H7 (cell line): ENCODE results near the gene ATXN2L. TPM values are rescaled to one million over a fixed set of nuclear protein-coding genes. Genes with fewer than 3 reads are reported as not detected.

Experiments used
- DNase-seq: peaks from one replicate; pipeline ENCODE4 v3.0.0; 2012
- H3K27me3 ChIP-seq: 2 replicates; pipeline ENCODE4 v1.6.0; 2011; ENCODE audit warnings: mild to moderate bottlenecking, low read length; ENCODE audit not compliant: control insufficient read depth, insufficient read depth
- H3K36me3 ChIP-seq: replicated peaks from 2 replicates; pipeline ENCODE4 v1.5.1; 2011; ENCODE audit warnings: low read length; ENCODE audit not compliant: control insufficient read depth, insufficient read depth
- H3K4me3 ChIP-seq: 2 replicates; pipeline ENCODE4 v1.5.1; 2011; ENCODE audit warnings: low read depth, mild to moderate bottlenecking, control low read depth, low read length, moderate library complexity; ENCODE audit not compliant: insufficient read depth
- total RNA-seq: library from RNA; depleted of rRNA; stranded (reverse); fragments of >200 nt; shearing (Covaris generic); gene quantifications from 2 replicates; pipeline ENCODE4 v1.2.3, GENCODE V29; 2014

Gene ATXN2L
- total RNA-seq, 1 experiment from 2014 or later, result 77.9 TPM

- DNase-seq, result no peak
- H3K36me3 ChIP-seq, result peaks cover 77% of the 10 kb centered on the region
- H3K4me3 ChIP-seq, result no peak overlapping the region
- no peaks in the 10 kb centered on the region for H3K27me3 ChIP-seq
These were observed 6.9 kb downstream of the ATXN2L start for GRCh38 chr16:28829747-28830146.

GRCh38 chr16:28830531-28830930 is 7.7 kb downstream of the ATXN2L start:
- Histone ChIP-seq H3K36me3 (peaks cover 81% of the 10 kb centered on the region), H3K27me3 (no peaks in the 10 kb centered on the region), H3K4me3 (no peak overlapping the region)
- peak; percentile 6 for DNase-seq

- no peak overlapping the region for H3K4me3 ChIP-seq
- peaks cover 59% of the 10 kb centered on the region for H3K36me3 ChIP-seq
- no peaks in the 10 kb centered on the region for H3K27me3 ChIP-seq
- peak; percentile 35 for DNase-seq
These were observed 11.6 kb downstream of the ATXN2L start for GRCh38 chr16:28834349-28834748.

GRCh38 chr16:28834873-28835863 is 12.4 kb downstream of the ATXN2L start:
- peak; percentile 37 for DNase-seq
- Histone ChIP-seq H3K36me3 (peaks cover 51% of the 10 kb centered on the region), H3K27me3 (no peaks in the 10 kb centered on the region), H3K4me3 (no peak overlapping the region)

- H3K27me3 ChIP-seq, result no peaks in the 10 kb centered on the region
- peaks cover 42% of the 10 kb centered on the region for H3K36me3 ChIP-seq
- H3K4me3 ChIP-seq, result no peak overlapping the region
- DNase-seq, result peak; percentile 59
These were observed 13.3 kb downstream of the ATXN2L start for GRCh38 chr16:28835864-28836760.

- DNase-seq, result peak; percentile 57
- peaks cover 38% of the 10 kb centered on the region for H3K36me3 ChIP-seq
- H3K4me3 ChIP-seq, result no peak overlapping the region
- no peaks in the 10 kb centered on the region for H3K27me3 ChIP-seq
These were observed 13.9 kb downstream of the ATXN2L start for GRCh38 chr16:28836761-28837064.

GRCh38 chr16:28837672-28838557 is 15.1 kb downstream of the ATXN2L start:
- no peak for DNase-seq
- H3K4me3 ChIP-seq, result no peak overlapping the region
- H3K36me3 ChIP-seq, result peaks cover 33% of the 10 kb centered on the region
- H3K27me3 ChIP-seq, result no peaks in the 10 kb centered on the region

GRCh38 chr16:28838558-28838918 is 15.7 kb downstream of the ATXN2L start:
- no peak overlapping the region for H3K4me3 ChIP-seq
- peaks cover 33% of the 10 kb centered on the region for H3K36me3 ChIP-seq
- H3K27me3 ChIP-seq, result no peaks in the 10 kb centered on the region
- no peak for DNase-seq

GRCh38 chr16:28839004-28839639 is 16.3 kb downstream of the ATXN2L start:
- H3K36me3 ChIP-seq, result peaks cover 32% of the 10 kb centered on the region
- no peak overlapping the region for H3K4me3 ChIP-seq
- DNase-seq, result no peak
- no peaks in the 10 kb centered on the region for H3K27me3 ChIP-seq

GRCh38 chr16:28839899-28840298 is 17.1 kb downstream of the ATXN2L start:
- Histone ChIP-seq H3K4me3 (no peak overlapping the region), H3K27me3 (no peaks in the 10 kb centered on the region), H3K36me3 (peaks cover 32% of the 10 kb centered on the region)
- DNase-seq, result no peak

GRCh38 chr16:28842696-28843095 is 19.9 kb downstream of the ATXN2L start:
- H3K4me3 ChIP-seq, result no peak overlapping the region

GRCh38 chr16:28843766-28844165 is 21.0 kb downstream of the ATXN2L start:
- peaks cover 23% of the 10 kb centered on the region for H3K36me3 ChIP-seq
- H3K27me3 ChIP-seq, result no peaks in the 10 kb centered on the region
- H3K4me3 ChIP-seq, result no peak overlapping the region
- no peak for DNase-seq

More at GRCh38 chr16:28842696-28843095, 19.9 kb downstream of the ATXN2L start:
- Histone ChIP-seq H3K27me3 (no peaks in the 10 kb centered on the region), H3K36me3 (peaks cover 23% of the 10 kb centered on the region)
- no peak for DNase-seq

- Histone ChIP-seq H3K27me3 (no peaks in the 10 kb centered on the region), H3K4me3 (no peak overlapping the region)
- no peak for DNase-seq
These were observed 21.6 kb downstream of the ATXN2L start for GRCh38 chr16:28844226-28844885.

More at GRCh38 chr16:28844226-28844885, 21.6 kb downstream of the ATXN2L start:
- peaks cover 23% of the 10 kb centered on the region for H3K36me3 ChIP-seq
